ENCODE measurements around the gene ABCG8.

ABCG8 gene

GRCh38 chr2:43885132-43885632 lies 46.4 kb downstream of the ABCG8 start:
- H3K36me3 ChIP-seq (ENCODE audit: control insufficient read depth in 5 of 5, insufficient read depth in 5 of 5, low read length in 5 of 5): peaks cover 14 to 41% (median 29%) of the 10 kb centered on the region in 5 donors
- H3K9me3 ChIP-seq (ENCODE audit: control insufficient read depth in 5 of 5, low read length in 5 of 5): no peaks in the 10 kb centered on the region
- no peak overlapping the region for H3K4me3 ChIP-seq (ENCODE audit: low read depth in 1 of 5, low read length in 5 of 5)
- peaks cover 0 to 23% (median 0%) of the 10 kb centered on the region in 5 donors for H3K4me1 ChIP-seq (ENCODE audit: control insufficient read depth in 5 of 5, insufficient read depth in 5 of 5, low read length in 5 of 5)
- no peak overlapping the region for H3K9ac ChIP-seq (ENCODE audit: low read length in 5 of 5)
- H3K27ac ChIP-seq (ENCODE audit: low read depth, low read length): no peak overlapping the region
- no peaks in the 10 kb centered on the region for H3K27me3 ChIP-seq (ENCODE audit: control insufficient read depth in 5 of 5, insufficient read depth in 4 of 5, low read length in 5 of 5)

- no peaks in the 10 kb centered on the region for H3K27me3 ChIP-seq (ENCODE audit: control insufficient read depth in 5 of 5, insufficient read depth in 4 of 5, low read length in 5 of 5)
- no peak overlapping the region for H3K9ac ChIP-seq (ENCODE audit: low read length in 5 of 5)
- peaks cover 0 to 13% (median 0%) of the 10 kb centered on the region in 5 donors for H3K4me1 ChIP-seq (ENCODE audit: control insufficient read depth in 5 of 5, insufficient read depth in 5 of 5, low read length in 5 of 5)
- H3K27ac ChIP-seq (ENCODE audit: low read depth, low read length): no peak overlapping the region
- peaks cover 27 to 60% (median 45%) of the 10 kb centered on the region in 5 donors for H3K36me3 ChIP-seq (ENCODE audit: control insufficient read depth in 5 of 5, insufficient read depth in 5 of 5, low read length in 5 of 5)
- no peak overlapping the region for H3K4me3 ChIP-seq (ENCODE audit: low read depth in 1 of 5, low read length in 5 of 5)
- H3K9me3 ChIP-seq (ENCODE audit: control insufficient read depth in 5 of 5, low read length in 5 of 5): no peaks in the 10 kb centered on the region
Measured at GRCh38 chr2:43887176-43887575, 48.4 kb downstream of the ABCG8 start.

GRCh38 chr2:43889416-43889815 lies 50.6 kb downstream of the ABCG8 start:
- H3K27me3 ChIP-seq (ENCODE audit: control insufficient read depth in 5 of 5, insufficient read depth in 4 of 5, low read length in 5 of 5): no peaks in the 10 kb centered on the region
- H3K9me3 ChIP-seq (ENCODE audit: control insufficient read depth in 5 of 5, low read length in 5 of 5): no peaks in the 10 kb centered on the region
- H3K27ac ChIP-seq (ENCODE audit: low read depth, low read length): no peak overlapping the region
- H3K9ac ChIP-seq (ENCODE audit: low read length in 5 of 5): no peak overlapping the region
- peaks cover 0 to 9% (median 0%) of the 10 kb centered on the region in 5 donors for H3K4me1 ChIP-seq (ENCODE audit: control insufficient read depth in 5 of 5, insufficient read depth in 5 of 5, low read length in 5 of 5)
- H3K36me3 ChIP-seq (ENCODE audit: control insufficient read depth in 5 of 5, insufficient read depth in 5 of 5, low read length in 5 of 5): peaks cover 43 to 82% (median 63%) of the 10 kb centered on the region in 5 donors
- H3K4me3 ChIP-seq (ENCODE audit: low read depth in 1 of 5, low read length in 5 of 5): no peak overlapping the region

GRCh38 chr2:43890855-43891254 lies 52.1 kb downstream of the ABCG8 start:
- H3K27me3 ChIP-seq (ENCODE audit: control insufficient read depth in 5 of 5, insufficient read depth in 4 of 5, low read length in 5 of 5): no peaks in the 10 kb centered on the region
- H3K4me3 ChIP-seq (ENCODE audit: low read depth in 1 of 5, low read length in 5 of 5): no peak overlapping the region
- no peak overlapping the region for H3K9ac ChIP-seq (ENCODE audit: low read length in 5 of 5)
- H3K27ac ChIP-seq (ENCODE audit: low read depth, low read length): no peak overlapping the region
- H3K36me3 ChIP-seq (ENCODE audit: control insufficient read depth in 5 of 5, insufficient read depth in 5 of 5, low read length in 5 of 5): peaks cover 48 to 82% (median 67%) of the 10 kb centered on the region in 5 donors
- no peaks in the 10 kb centered on the region for H3K4me1 ChIP-seq (ENCODE audit: control insufficient read depth in 5 of 5, insufficient read depth in 5 of 5, low read length in 5 of 5)
- no peaks in the 10 kb centered on the region for H3K9me3 ChIP-seq (ENCODE audit: control insufficient read depth in 5 of 5, low read length in 5 of 5)

DNA sequence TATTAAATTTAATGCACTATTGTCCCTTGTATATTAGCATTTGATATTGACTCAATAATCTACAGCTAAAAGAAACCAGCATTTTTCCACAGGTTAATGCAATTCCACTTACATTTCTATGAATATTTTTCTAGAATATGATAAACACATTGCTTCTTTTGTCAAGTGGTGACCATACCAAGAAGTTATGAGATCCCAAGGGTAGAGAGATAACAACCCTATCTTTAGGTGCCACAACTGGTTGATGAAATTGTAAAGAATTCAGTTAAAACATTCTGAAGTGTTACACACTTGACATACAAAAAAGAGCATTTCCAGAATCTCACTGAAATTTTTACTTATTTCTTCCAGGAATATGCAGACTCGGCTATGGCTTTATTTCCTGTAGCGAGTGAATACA lies 56.0 kb downstream of the ABCG8 start:
- H3K4me3 ChIP-seq (ENCODE audit: low read depth in 1 of 5, low read length in 5 of 5): no peak overlapping the region
- H3K9ac ChIP-seq (ENCODE audit: low read length in 5 of 5): no peak overlapping the region
- H3K4me1 ChIP-seq (ENCODE audit: control insufficient read depth in 5 of 5, insufficient read depth in 5 of 5, low read length in 5 of 5): no peaks in the 10 kb centered on the region
- no peaks in the 10 kb centered on the region for H3K9me3 ChIP-seq (ENCODE audit: control insufficient read depth in 5 of 5, low read length in 5 of 5)
- no peaks in the 10 kb centered on the region for H3K27me3 ChIP-seq (ENCODE audit: control insufficient read depth in 5 of 5, insufficient read depth in 4 of 5, low read length in 5 of 5)
- H3K27ac ChIP-seq (ENCODE audit: low read depth, low read length): no peak overlapping the region
- peaks cover 49 to 79% (median 65%) of the 10 kb centered on the region in 5 donors for H3K36me3 ChIP-seq (ENCODE audit: control insufficient read depth in 5 of 5, insufficient read depth in 5 of 5, low read length in 5 of 5)

DNA sequence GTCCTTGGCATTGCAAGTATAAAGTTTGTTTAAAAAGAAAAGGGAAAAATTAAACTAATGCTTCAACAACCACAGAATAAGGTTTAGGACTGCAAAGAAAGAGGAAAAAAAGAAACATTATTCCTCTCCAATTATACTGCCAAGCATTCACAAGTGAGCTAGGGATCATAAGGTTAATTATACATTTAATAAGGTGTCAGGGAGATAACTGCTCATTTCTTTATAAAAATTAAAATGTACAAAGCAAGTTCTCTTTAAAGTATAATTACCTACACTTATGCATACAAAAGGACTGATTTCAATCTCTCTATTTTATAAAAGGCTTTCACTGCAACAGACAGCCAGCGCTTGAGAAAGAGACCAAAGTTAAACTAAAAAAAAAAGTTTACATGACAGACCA lies 58.1 kb downstream of the ABCG8 start:
- Histone ChIP-seq H3K36me3 (ENCODE audit: control insufficient read depth in 5 of 5, insufficient read depth in 5 of 5, low read length in 5 of 5) (peaks cover 45 to 63% (median 55%) of the 10 kb centered on the region in 5 donors), H3K4me3 (ENCODE audit: low read depth in 1 of 5, low read length in 5 of 5) (no peak overlapping the region), H3K4me1 (ENCODE audit: control insufficient read depth in 5 of 5, insufficient read depth in 5 of 5, low read length in 5 of 5) (no peaks in the 10 kb centered on the region), H3K9me3 (ENCODE audit: control insufficient read depth in 5 of 5, low read length in 5 of 5) (no peaks in the 10 kb centered on the region), H3K9ac (ENCODE audit: low read length in 5 of 5) (no peak overlapping the region), H3K27me3 (ENCODE audit: control insufficient read depth in 5 of 5, insufficient read depth in 4 of 5, low read length in 5 of 5) (no peaks in the 10 kb centered on the region), H3K27ac (ENCODE audit: low read depth, low read length) (no peak overlapping the region)

DNA sequence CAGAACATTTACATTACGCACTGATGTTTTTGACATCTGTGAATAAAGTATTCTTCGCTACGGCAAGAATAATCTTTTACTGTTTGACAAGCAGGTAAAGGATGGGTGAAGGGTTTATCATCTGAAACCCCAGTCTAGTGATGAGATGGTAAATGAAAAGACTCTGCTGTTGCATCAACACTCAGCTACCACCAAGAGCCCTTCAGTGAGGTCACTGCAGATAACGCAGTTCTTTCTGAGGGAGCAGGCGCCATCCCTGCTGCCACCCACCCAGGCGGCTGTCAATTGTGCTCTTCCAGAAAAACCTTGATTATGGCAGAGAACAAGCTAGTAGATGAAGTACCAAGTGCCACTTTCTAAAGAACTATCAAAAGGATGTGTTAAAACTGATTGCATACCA lies 58.7 kb downstream of the ABCG8 start:
- Histone ChIP-seq H3K36me3 (ENCODE audit: control insufficient read depth in 5 of 5, insufficient read depth in 5 of 5, low read length in 5 of 5) (peaks cover 42 to 58% (median 49%) of the 10 kb centered on the region in 5 donors), H3K27me3 (ENCODE audit: control insufficient read depth in 5 of 5, insufficient read depth in 4 of 5, low read length in 5 of 5) (no peaks in the 10 kb centered on the region), H3K9me3 (ENCODE audit: control insufficient read depth in 5 of 5, low read length in 5 of 5) (no peaks in the 10 kb centered on the region), H3K4me3 (ENCODE audit: low read depth in 1 of 5, low read length in 5 of 5) (no peak overlapping the region), H3K9ac (ENCODE audit: low read length in 5 of 5) (no peak overlapping the region), H3K27ac (ENCODE audit: low read depth, low read length) (no peak overlapping the region), H3K4me1 (ENCODE audit: control insufficient read depth in 5 of 5, insufficient read depth in 5 of 5, low read length in 5 of 5) (no peaks in the 10 kb centered on the region)

GRCh38 chr2:43898134-43898837 lies 59.5 kb downstream of the ABCG8 start:
- peaks cover 35 to 50% (median 43%) of the 10 kb centered on the region in 5 donors for H3K36me3 ChIP-seq (ENCODE audit: control insufficient read depth in 5 of 5, insufficient read depth in 5 of 5, low read length in 5 of 5)

GRCh38 chr2:43898838-43899346 lies 60.1 kb downstream of the ABCG8 start:
- H3K36me3 ChIP-seq (ENCODE audit: control insufficient read depth in 5 of 5, insufficient read depth in 5 of 5, low read length in 5 of 5): peaks cover 33 to 48% (median 37%) of the 10 kb centered on the region in 5 donors
- H3K27me3 ChIP-seq (ENCODE audit: control insufficient read depth in 5 of 5, insufficient read depth in 4 of 5, low read length in 5 of 5): no peaks in the 10 kb centered on the region
- no peak overlapping the region for H3K9ac ChIP-seq (ENCODE audit: low read length in 5 of 5)
- no peaks in the 10 kb centered on the region for H3K4me1 ChIP-seq (ENCODE audit: control insufficient read depth in 5 of 5, insufficient read depth in 5 of 5, low read length in 5 of 5)
- no peak overlapping the region for H3K27ac ChIP-seq (ENCODE audit: low read depth, low read length)
- H3K9me3 ChIP-seq (ENCODE audit: control insufficient read depth in 5 of 5, low read length in 5 of 5): no peaks in the 10 kb centered on the region
- H3K4me3 ChIP-seq (ENCODE audit: low read depth in 1 of 5, low read length in 5 of 5): no peak overlapping the region

More at GRCh38 chr2:43898134-43898837, 59.5 kb downstream of the ABCG8 start:
- H3K4me1 ChIP-seq (ENCODE audit: control insufficient read depth in 5 of 5, insufficient read depth in 5 of 5, low read length in 5 of 5): no peaks in the 10 kb centered on the region
- no peak overlapping the region for H3K27ac ChIP-seq (ENCODE audit: low read depth, low read length)
- no peaks in the 10 kb centered on the region for H3K27me3 ChIP-seq (ENCODE audit: control insufficient read depth in 5 of 5, insufficient read depth in 4 of 5, low read length in 5 of 5)
- no peak overlapping the region for H3K4me3 ChIP-seq (ENCODE audit: low read depth in 1 of 5, low read length in 5 of 5)
- H3K9ac ChIP-seq (ENCODE audit: low read length in 5 of 5): no peak overlapping the region
- H3K9me3 ChIP-seq (ENCODE audit: control insufficient read depth in 5 of 5, low read length in 5 of 5): no peaks in the 10 kb centered on the region

DNA sequence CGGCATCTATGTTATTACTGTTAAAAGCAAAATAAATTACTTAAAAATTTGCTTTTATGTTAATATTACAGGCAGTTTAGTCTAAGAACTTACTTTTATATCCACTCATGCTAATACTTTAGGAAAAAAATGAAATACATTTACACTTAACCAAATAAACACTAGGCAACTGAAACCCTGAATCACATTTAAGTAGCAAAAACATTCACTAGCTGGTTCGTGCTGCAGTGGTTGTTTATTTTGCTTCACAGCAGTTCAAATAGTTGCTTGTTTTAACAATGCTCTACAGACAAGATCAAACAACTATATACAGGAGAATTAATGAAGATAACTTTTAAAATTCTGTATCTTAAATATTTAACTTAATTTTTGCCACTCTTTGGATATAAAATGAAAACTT lies 60.8 kb downstream of the ABCG8 start:
- H3K27ac ChIP-seq (ENCODE audit: low read depth, low read length): no peak overlapping the region
- H3K4me1 ChIP-seq (ENCODE audit: control insufficient read depth in 5 of 5, insufficient read depth in 5 of 5, low read length in 5 of 5): no peaks in the 10 kb centered on the region
- no peaks in the 10 kb centered on the region for H3K9me3 ChIP-seq (ENCODE audit: control insufficient read depth in 5 of 5, low read length in 5 of 5)
- no peak overlapping the region for H3K4me3 ChIP-seq (ENCODE audit: low read depth in 1 of 5, low read length in 5 of 5)
- no peaks in the 10 kb centered on the region for H3K27me3 ChIP-seq (ENCODE audit: control insufficient read depth in 5 of 5, insufficient read depth in 4 of 5, low read length in 5 of 5)
- no peak overlapping the region for H3K9ac ChIP-seq (ENCODE audit: low read length in 5 of 5)
- peaks cover 29 to 47% (median 35%) of the 10 kb centered on the region in 5 donors for H3K36me3 ChIP-seq (ENCODE audit: control insufficient read depth in 5 of 5, insufficient read depth in 5 of 5, low read length in 5 of 5)

All from subcutaneous abdominal adipose tissue (tissue), 5 donors.